GM12878 (cell line): ENCODE data around the gene GRAMD2B. TPM values are rescaled to one million over a fixed set of nuclear protein-coding genes. Genes with fewer than 3 reads are reported as not detected.

Experiments
- CBX5 ChIP-seq: sonication (generic); IDR thresholded peaks from 2 replicates; pipeline ENCODE4 v1.6.1; 2016; ENCODE audit warnings: low read depth, moderate library complexity, mild to moderate bottlenecking, inconsistent platforms
- MTA2 ChIP-seq: fragments of 450-650 bp; IDR thresholded peaks from 2 replicates; pipeline ENCODE4 v1.6.1; 2016; ENCODE audit warnings: low read depth, mild to moderate bottlenecking, moderate library complexity
- MYC ChIP-seq: IDR thresholded peaks from 2 replicates; pipeline ENCODE4 v1.6.1; 2011; ENCODE audit warnings: mild to moderate bottlenecking, low read length, moderate library complexity, inconsistent platforms; ENCODE audit not compliant: insufficient read depth, insufficient replicate concordance, insufficient read length, severe bottlenecking
- NKRF ChIP-seq: fragments of 450-650 bp; conservative IDR thresholded peaks from 2 replicates; pipeline ENCODE4 v1.6.1; 2017; ENCODE audit warnings: mild to moderate bottlenecking, moderate library complexity
- POLR2A ChIP-seq: IDR thresholded peaks from 2 replicates; pipeline ENCODE4 v1.6.1; 2011; ENCODE audit warnings: low read depth, mild to moderate bottlenecking, low read length
- PRDM15 ChIP-seq: fragments of 450-650 bp; formaldehyde crosslinking; IDR thresholded peaks from 2 replicates; pipeline ENCODE4 v1.4.0; 2020; ENCODE audit warnings: mild to moderate bottlenecking, moderate library complexity
- REST ChIP-seq: IDR thresholded peaks from 2 replicates; pipeline ENCODE4 v1.6.1; 2012; ENCODE audit warnings: mild to moderate bottlenecking, low read depth, low read length
- SPI1 ChIP-seq: IDR thresholded peaks from 2 replicates; pipeline ENCODE4 v1.6.1; 2011; ENCODE audit warnings: low read depth, mild to moderate bottlenecking, low read length, moderate library complexity, borderline replicate concordance; ENCODE audit not compliant: insufficient read depth
- STAT1 ChIP-seq: fragments of 450-650 bp; conservative IDR thresholded peaks from 2 replicates; pipeline ENCODE4 v1.6.1; 2014; ENCODE audit warnings: antibody characterized with exemption, mild to moderate bottlenecking
- SUPT20H ChIP-seq: IDR thresholded peaks from 2 replicates; pipeline ENCODE4 v1.6.1; 2011; ENCODE audit warnings: low read depth, mild to moderate bottlenecking, low read length, moderate library complexity, borderline replicate concordance; ENCODE audit not compliant: control insufficient read depth
- TARDBP ChIP-seq: IDR thresholded peaks from 2 replicates; pipeline ENCODE4 v1.6.1; 2016; ENCODE audit warnings: borderline replicate concordance
- TCF7 ChIP-seq: IDR thresholded peaks from 2 replicates; pipeline ENCODE4 v1.6.1; 2014; ENCODE audit warnings: antibody characterized with exemption, borderline replicate concordance
- WRNIP1 ChIP-seq: IDR thresholded peaks from 2 replicates; pipeline ENCODE4 v1.6.1; 2011; ENCODE audit warnings: low read depth, low read length, improper control_type of control experiment, borderline replicate concordance
- ZNF384 ChIP-seq: IDR thresholded peaks from 2 replicates; pipeline ENCODE4 v1.6.1; 2012; ENCODE audit warnings: low read depth, mild to moderate bottlenecking, low read length, improper control_type of control experiment, borderline replicate concordance
- ZNF622 ChIP-seq: fragments of 450-650 bp; IDR thresholded peaks from 2 replicates; pipeline ENCODE4 v1.6.1; 2017; ENCODE audit warnings: mild to moderate bottlenecking, inconsistent platforms
- ZNF687 ChIP-seq: fragments of 450-650 bp; IDR thresholded peaks from 2 replicates; pipeline ENCODE4 v1.6.1; 2017; ENCODE audit warnings: mild to moderate bottlenecking, moderate library complexity
- polyA plus RNA-seq, 11 experiments: library from polyadenylated mRNA; depleted of rRNA in 4 of 11; unstranded in 6 of 11; stranded (reverse) in 5 of 11; fragments of >200 nt; fragmentation: Nextera tagmentation in 4 of 11; fragmentation: Illumina TruSeq in 1 of 11; extraction: Ambion mirVana in 4 of 11; extraction: Trizol in 1 of 11; gene quantifications; 1 replicate in 1 of 11; 2 replicates in 10 of 11; pipeline versions ENCODE4 v1.2.1 to v1.2.3, GENCODE V29; 2011 to 2016; ENCODE audit warnings: inconsistent platforms in 2 of 11, missing spikeins in 2 of 11, low read depth in 1 of 11
- total RNA-seq, 4 experiments: library from RNA; depleted of rRNA in 3 of 4; stranded (reverse); fragments of >200 nt in 3 of 4; fragmentation: Illumina TruSeq in 1 of 4; extraction: Trizol in 1 of 4; gene quantifications; 2 replicates each; pipeline versions ENCODE4 v1.2.1 to v1.2.3, GENCODE V29; 2013 to 2021

Gene GRAMD2B
- total and polyA plus RNA-seq, 10 of the 15 experiments (the other 5 are each of a cell fraction or from before 2014, with no cell fraction given): 1.9 to 21.5 (median 8.4) TPM

- no peak for TF ChIP-seq PRDM15
- no peak for TF ChIP-seq SPI1
- no peak for TF ChIP-seq TCF7
- no peak for TF ChIP-seq REST
- no peak for TF ChIP-seq MYC
- TF ChIP-seq MTA2: no peak
- TF ChIP-seq ZNF687: no peak
- no peak for TF ChIP-seq ZNF384
- no peak for TF ChIP-seq TARDBP
- no peak for TF ChIP-seq SUPT20H
- no peak for TF ChIP-seq WRNIP1
- peak; percentile 76 for TF ChIP-seq POLR2A
- no peak for TF ChIP-seq NKRF
- TF ChIP-seq STAT1: no peak
- no peak for TF ChIP-seq CBX5
- no peak for TF ChIP-seq ZNF622
Measured at GRCh38 chr5:126422994-126423788, at the start of gene GRAMD2B (continued).
